GM12878 (cell line): ENCODE results near the gene OSBP. TPM values are rescaled to one million over a fixed set of nuclear protein-coding genes. Genes with fewer than 3 reads are reported as not detected.

Experiments
- BRCA1 ChIP-seq: IDR thresholded peaks from 2 replicates; pipeline ENCODE4 v1.6.1; 2011; ENCODE audit warnings: low read depth, low read length, improper control_type of control experiment
- CBFB ChIP-seq: IDR thresholded peaks from 2 replicates; pipeline ENCODE4 v1.6.1; 2016; ENCODE audit warnings: antibody characterized with exemption, low read depth
- E4F1 ChIP-seq: fragments of 450-650 bp; IDR thresholded peaks from 2 replicates; pipeline ENCODE4 v1.6.1; 2018; ENCODE audit warnings: borderline replicate concordance, mild to moderate bottlenecking; ENCODE audit not compliant: partially characterized antibody
- GATAD2B ChIP-seq: fragments of 450-650 bp; conservative IDR thresholded peaks from 2 replicates; pipeline ENCODE4 v1.6.1; 2017; ENCODE audit warnings: low read depth, mild to moderate bottlenecking, moderate library complexity
- MEF2A ChIP-seq: IDR thresholded peaks from 2 replicates; pipeline ENCODE4 v1.6.1; 2011; ENCODE audit warnings: low read depth, mild to moderate bottlenecking, low read length, moderate library complexity; ENCODE audit not compliant: insufficient read depth
- MEF2B ChIP-seq: fragments of 450-650 bp; IDR thresholded peaks from 2 replicates; pipeline ENCODE4 v1.6.1; 2018; ENCODE audit warnings: mild to moderate bottlenecking, moderate library complexity; ENCODE audit not compliant: partially characterized antibody, poor library complexity, severe bottlenecking
- MLLT1 ChIP-seq: fragments of 450-650 bp; IDR thresholded peaks from 2 replicates; pipeline ENCODE4 v1.6.1; 2016; ENCODE audit warnings: mild to moderate bottlenecking
- MYB ChIP-seq: fragments of 150-350 bp; IDR thresholded peaks from 2 replicates; pipeline ENCODE4 v1.6.1; 2014; ENCODE audit warnings: mild to moderate bottlenecking, low read depth, low read length, borderline replicate concordance
- NBN ChIP-seq: fragments of 450-650 bp; IDR thresholded peaks from 2 replicates; pipeline ENCODE4 v1.6.1; 2016
- PBX3 ChIP-seq: IDR thresholded peaks from 2 replicates; pipeline ENCODE4 v1.6.1; 2011; ENCODE audit warnings: mild to moderate bottlenecking, low read depth, low read length, moderate library complexity; ENCODE audit not compliant: insufficient replicate concordance
- SMAD1 ChIP-seq: fragments of 450-650 bp; IDR thresholded peaks from 2 replicates; pipeline ENCODE4 v1.6.1; 2018; ENCODE audit warnings: mild to moderate bottlenecking, low read depth; ENCODE audit not compliant: partially characterized antibody
- SMAD5 ChIP-seq: IDR thresholded peaks from 2 replicates; pipeline ENCODE4 v1.6.1; 2016; ENCODE audit warnings: antibody characterized with exemption, low read depth
- SMARCA5 ChIP-seq: fragments of 450-650 bp; IDR thresholded peaks from 2 replicates; pipeline ENCODE4 v1.6.1; 2017; ENCODE audit warnings: mild to moderate bottlenecking
- TAF1 ChIP-seq: IDR thresholded peaks from 2 replicates; pipeline ENCODE4 v1.6.1; 2011; ENCODE audit warnings: mild to moderate bottlenecking, low read depth, low read length, borderline replicate concordance
- ZNF207 ChIP-seq: fragments of 450-650 bp; IDR thresholded peaks from 2 replicates; pipeline ENCODE4 v1.6.1; 2014; ENCODE audit warnings: antibody characterized with exemption, mild to moderate bottlenecking, borderline replicate concordance
- ZNF687 ChIP-seq: fragments of 450-650 bp; IDR thresholded peaks from 2 replicates; pipeline ENCODE4 v1.6.1; 2017; ENCODE audit warnings: mild to moderate bottlenecking, moderate library complexity
- polyA plus RNA-seq, 11 experiments: library from polyadenylated mRNA; depleted of rRNA in 4 of 11; unstranded in 6 of 11; stranded (reverse) in 5 of 11; fragments of >200 nt; fragmentation: Nextera tagmentation in 4 of 11; fragmentation: Illumina TruSeq in 1 of 11; extraction: Ambion mirVana in 4 of 11; extraction: Trizol in 1 of 11; gene quantifications; 1 replicate in 1 of 11; 2 replicates in 10 of 11; pipeline versions ENCODE4 v1.2.1 to v1.2.3, GENCODE V29; 2011 to 2016; ENCODE audit warnings: inconsistent platforms in 2 of 11, missing spikeins in 2 of 11, low read depth in 1 of 11
- total RNA-seq, 4 experiments: library from RNA; depleted of rRNA in 3 of 4; stranded (reverse); fragments of >200 nt in 3 of 4; fragmentation: Illumina TruSeq in 1 of 4; extraction: Trizol in 1 of 4; gene quantifications; 2 replicates each; pipeline versions ENCODE4 v1.2.1 to v1.2.3, GENCODE V29; 2013 to 2021
- TF ChIP-seq, protein P1 (sequence below): fragments of 450-650 bp; formaldehyde crosslinking; IDR thresholded peaks from 2 replicates; pipeline ENCODE4 v1.4.0; 2022; ENCODE audit warnings: mild to moderate bottlenecking, moderate library complexity

Gene OSBP
- total and polyA plus RNA-seq, 10 of the 15 experiments (the other 5 are each of a cell fraction or from before 2014, with no cell fraction given), result 5.9 to 41.2 (median 21.7) TPM

DNA sequence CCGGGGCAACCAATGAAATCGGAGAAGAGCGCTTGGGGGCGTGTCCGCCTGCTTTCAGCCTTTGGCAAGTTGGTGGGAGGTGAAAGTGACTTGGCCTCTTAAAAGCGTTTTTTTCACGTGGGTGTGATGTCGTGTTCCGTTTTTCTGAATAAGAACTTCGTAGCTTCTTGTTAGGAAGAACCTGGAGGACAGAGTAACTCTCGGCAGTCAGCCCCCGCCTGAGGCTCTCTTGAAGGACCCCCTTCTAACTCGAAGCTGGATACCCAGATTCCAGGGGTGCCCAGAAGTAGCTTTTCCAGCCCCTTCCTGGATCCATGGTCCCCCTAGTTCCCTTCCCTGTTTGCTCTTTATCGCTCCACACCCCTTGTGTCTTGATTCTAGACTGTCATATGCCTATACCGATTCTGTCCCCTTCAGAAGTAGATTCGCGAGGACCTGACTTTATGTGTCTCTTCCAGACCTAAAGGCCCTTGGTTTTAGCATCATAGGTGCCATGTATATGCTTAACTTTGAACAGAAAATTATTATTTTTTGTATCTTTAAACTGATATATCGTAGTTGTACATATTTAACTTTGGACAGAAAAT lies 915 bp upstream of the OSBP start (continued):
- TF ChIP-seq ZNF687 (peak; percentile 92), NBN (no peak), MYB (no peak), SMARCA5 (peak; percentile 15; the same call in 1 of the 2 replicates), SMAD1 (peak; percentile 74), ZNF207 (0 out of 2 replicates have a peak, but pooled peaks have one; percentile 84), BRCA1 (no peak), MLLT1 (no peak; the same call in 1 of the 2 replicates), E4F1 (no peak), GATAD2B (peak; percentile 56; the same call in 1 of the 2 replicates), MEF2B (peak; percentile 27), TAF1 (0 out of 2 replicates have a peak, but pooled peaks have one; percentile 52), PBX3 (no peak), CBFB (0 out of 2 replicates have a peak, but pooled peaks have one; percentile 47), MEF2A (no peak), SMAD5 (0 out of 2 replicates have a peak, but pooled peaks have one; percentile 38)
- TF ChIP-seq, protein P1, sequence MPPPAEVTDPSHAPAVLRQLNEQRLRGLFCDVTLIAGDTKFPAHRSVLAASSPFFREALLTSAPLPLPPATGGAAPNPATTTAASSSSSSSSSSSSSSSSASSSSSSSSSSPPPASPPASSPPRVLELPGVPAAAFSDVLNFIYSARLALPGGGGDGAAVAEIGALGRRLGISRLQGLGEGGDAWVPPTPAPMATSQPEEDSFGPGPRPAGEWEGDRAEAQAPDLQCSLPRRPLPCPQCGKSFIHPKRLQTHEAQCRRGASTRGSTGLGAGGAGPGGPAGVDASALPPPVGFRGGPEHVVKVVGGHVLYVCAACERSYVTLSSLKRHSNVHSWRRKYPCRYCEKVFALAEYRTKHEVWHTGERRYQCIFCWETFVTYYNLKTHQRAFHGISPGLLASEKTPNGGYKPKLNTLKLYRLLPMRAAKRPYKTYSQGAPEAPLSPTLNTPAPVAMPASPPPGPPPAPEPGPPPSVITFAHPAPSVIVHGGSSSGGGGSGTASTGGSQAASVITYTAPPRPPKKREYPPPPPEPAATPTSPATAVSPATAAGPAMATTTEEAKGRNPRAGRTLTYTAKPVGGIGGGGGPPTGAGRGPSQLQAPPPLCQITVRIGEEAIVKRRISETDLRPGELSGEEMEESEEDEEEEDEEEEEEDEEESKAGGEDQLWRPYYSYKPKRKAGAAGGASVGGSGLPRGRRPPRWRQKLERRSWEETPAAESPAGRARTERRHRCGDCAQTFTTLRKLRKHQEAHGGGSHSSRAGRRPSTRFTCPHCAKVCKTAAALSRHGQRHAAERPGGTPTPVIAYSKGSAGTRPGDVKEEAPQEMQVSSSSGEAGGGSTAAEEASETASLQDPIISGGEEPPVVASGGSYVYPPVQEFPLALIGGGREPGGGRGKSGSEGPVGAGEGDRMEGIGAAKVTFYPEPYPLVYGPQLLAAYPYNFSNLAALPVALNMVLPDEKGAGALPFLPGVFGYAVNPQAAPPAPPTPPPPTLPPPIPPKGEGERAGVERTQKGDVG (CRISPR knock-in tag), result no peak
